GM19395 (cell line): Measurements from ENCODE around the gene OR5D18.
"Not testable (repeated sequence)": the region's sequence is repeated elsewhere in the genome, so short reads cannot be mapped to it uniquely, and the experiment has no call there.

Experiments used
- ATAC-seq: cut with Tn5 transposase; IDR thresholded peaks from one replicate; pipeline ENCODE4 v1.9.1; 2021; ENCODE audit warnings: mild to moderate bottlenecking, moderate library complexity; ENCODE audit not compliant: unreplicated experiment

The OR5D18 gene

DNA sequence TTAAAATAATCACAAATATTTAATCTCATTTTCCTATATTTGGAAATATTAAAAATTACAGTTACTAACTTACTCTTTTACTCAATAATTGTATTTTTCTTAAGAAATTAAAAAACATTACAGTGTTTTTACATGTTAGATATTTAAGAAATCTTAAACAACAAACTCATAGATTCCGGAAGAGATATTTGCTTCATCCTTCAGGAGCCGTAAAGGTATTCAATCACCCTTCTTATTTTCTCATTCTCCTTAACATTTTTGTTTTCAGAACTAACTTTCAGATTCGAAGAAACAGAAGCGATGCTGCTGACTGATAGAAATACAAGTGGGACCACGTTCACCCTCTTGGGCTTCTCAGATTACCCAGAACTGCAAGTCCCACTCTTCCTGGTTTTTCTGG is at the start of gene OR5D18:
Gene OR5D18, plus strand, starts transcription at position 301 of the 400 bp plus-strand sequence. Its CDS starts 0 bp downstream, at position 301.
- no peak for ATAC-seq

DNA sequence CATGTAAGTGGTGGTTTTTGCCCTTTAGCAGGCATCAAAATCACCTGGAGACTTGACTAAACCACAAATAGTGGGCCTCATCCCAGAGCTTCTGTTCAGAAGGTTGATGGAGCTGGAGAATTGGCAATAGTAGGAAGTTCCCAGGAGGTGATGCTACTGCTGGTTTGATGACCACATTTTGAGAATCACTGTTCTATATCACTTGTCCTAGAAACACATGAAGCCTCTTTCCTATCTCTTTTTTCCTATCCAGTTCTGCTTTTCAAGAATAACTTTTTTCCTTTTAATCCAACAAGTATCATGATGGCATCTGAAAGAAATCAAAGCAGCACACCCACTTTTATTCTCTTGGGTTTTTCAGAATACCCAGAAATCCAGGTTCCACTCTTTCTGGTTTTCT is 46.3 kb upstream of the OR5D18 start, which contains the start of gene OR5D13:
Gene OR5D13, plus strand, starts transcription at position 301 of the 400 bp plus-strand sequence. Its CDS starts 0 bp downstream, at position 301.
- ATAC-seq = no peak

DNA sequence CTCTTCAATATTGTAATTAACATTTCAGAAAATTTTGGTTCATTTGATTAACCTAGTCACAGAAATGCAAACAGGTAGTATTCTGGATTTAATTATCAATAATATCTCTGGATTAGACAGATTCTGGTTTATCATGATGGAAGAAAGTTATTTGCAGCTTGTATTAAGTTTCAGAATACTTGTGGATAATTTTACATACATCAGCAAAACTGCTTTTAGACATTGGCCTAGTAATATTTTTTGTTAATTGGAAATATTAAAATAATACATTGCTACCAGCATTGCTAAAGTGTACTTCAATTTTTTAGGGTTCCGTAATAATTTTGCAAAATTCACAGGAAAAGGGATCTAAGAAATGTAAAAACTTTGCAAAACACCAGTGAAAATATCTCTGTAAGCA is 27.8 kb upstream of the OR5D18 start:
- no peak for ATAC-seq

DNA sequence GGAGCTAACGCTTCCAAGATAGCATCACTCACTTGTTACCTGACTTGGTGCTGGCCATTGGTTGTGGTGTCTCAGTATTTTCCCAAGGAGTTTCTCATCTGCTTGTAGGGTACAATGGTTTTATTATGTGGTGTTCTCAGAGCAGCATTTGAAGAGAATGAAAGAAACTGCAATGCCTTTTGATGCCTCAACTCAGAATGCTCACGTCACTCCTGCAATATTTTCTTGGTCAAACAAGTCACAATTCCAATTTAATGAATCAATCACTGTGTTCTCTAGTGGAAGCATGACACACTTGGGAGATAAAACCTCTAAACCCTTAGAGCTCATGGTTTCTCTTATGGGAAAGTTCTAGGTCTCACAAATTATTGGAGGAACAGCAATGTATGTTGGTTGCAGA is 26.1 kb upstream of the OR5D18 start:
- ATAC-seq = no peak

DNA sequence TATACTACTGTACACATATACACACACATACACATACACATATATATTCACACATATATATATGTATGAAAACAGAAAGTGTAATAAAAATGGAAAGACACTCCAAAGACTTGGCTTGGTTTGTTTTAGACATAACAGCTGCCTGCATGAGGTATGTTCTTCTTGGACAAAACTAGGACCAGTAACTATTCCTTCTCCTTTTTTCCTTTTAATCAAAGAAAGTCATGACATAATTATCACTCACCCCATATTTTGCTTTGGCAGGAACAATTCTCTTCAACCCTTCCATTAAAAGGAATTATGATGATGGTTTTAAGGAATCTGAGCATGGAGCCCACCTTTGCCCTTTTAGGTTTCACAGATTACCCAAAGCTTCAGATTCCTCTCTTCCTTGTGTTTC is 24.2 kb upstream of the OR5D18 start, which contains the start of gene OR5D14:
Gene OR5D14, plus strand, starts transcription at position 301 of the 400 bp plus-strand sequence. Its CDS starts 0 bp downstream, at position 301.
- no peak for ATAC-seq

DNA sequence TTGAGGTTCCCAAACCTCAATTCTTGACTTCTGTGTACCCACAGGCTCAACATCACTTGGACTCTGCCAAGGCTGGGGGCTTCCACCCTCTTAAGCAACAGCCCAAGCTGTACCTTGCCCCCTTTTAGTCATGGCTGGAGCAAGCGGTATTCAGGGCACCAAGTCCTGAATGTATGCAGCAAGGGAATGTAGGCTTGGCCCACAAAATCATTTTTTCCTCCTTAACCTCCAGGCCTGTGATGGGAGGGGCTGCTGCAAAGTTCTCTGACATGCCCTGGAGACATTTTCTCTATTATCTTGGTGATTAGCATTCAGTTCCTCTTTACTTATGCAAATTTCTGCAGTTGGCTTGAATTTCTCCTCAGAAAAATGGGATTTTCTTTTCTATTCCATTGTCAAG is 13.2 kb upstream of the OR5D18 start:
- no peak for ATAC-seq

DNA sequence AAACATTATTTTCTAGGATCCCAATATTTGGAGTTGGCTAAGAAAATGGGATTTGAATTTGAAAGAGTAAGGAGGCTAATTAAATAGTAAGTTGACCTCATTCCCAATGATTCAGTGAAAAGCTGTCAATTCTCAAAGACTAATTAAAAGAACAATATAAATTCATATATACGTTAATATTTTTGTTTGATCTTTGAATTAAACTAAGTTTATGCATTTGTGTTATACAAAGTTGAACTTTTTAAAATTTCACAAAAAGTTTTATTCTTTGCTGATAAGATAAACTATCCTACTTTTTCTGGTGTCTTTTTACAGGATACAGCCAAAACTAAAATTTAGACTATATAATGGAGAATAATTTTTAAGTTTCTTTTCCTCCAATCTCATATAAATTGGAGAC is 8.4 kb upstream of the OR5D18 start, which contains the start of gene OR5L1:
Gene OR5L1, plus strand, starts transcription at position 301 of the 400 bp plus-strand sequence. CDS start 100 bp downstream, outside the sequence.
- no peak for ATAC-seq

DNA sequence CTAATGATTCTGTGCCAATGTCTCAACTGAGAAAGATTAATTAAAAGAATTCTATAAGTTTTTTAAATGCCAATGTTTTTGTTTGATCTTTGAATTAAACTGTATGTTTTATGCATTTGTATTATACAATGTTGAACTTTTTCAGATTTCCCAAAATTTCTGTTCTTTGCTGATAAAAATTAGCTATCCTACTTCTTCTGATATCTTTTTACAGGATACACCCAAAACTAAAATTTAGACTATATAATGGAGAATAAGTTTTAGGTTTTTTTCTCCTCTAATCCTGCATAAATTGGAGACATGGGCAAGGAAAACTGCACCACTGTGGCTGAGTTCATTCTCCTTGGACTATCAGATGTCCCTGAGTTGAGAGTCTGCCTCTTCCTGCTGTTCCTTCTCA is 7.5 kb downstream of the OR5D18 start, which contains the start of gene OR5L2:
Gene OR5L2, plus strand, starts transcription at position 301 of the 400 bp plus-strand sequence. Its CDS starts 0 bp downstream, at position 301.
- ATAC-seq = no peak

DNA sequence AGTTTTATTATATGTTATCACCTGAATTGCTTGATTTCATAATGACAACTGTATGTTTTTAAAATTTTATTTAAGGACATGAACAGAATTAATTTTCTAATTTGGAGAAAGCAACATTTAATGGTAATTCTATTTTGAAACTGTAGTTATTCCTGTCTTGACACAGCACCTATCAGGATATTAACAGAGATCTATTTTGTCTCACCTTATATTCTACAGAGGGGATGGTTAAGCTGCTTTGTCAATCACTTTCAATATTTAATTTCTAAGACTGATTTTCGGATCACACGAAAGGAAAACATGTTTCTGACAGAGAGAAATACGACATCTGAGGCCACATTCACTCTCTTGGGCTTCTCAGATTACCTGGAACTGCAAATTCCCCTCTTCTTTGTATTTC is 19.0 kb downstream of the OR5D18 start, which contains the start of gene OR5D16:
Gene OR5D16, plus strand, starts transcription at position 301 of the 400 bp plus-strand sequence. Its CDS starts 0 bp downstream, at position 301.
- ATAC-seq = no peak

DNA sequence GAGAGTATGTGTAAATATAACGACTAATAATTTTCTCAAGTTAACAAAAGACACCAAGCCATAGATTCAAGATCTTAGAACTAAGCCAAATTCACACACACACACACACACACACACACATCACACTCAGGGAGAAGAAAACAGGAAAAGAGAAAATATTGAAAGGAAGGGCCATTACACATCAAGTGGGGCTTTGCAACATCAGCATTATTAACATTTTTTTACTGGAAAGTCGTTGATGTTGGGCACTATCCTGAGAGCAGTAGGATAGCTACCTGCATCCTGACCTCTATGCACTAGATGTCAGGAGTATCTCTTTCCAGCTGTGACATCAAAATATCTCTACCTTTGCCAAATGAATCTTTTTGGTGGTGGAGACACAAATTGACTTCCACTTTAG is 28.0 kb downstream of the OR5D18 start:
- no peak for ATAC-seq

DNA sequence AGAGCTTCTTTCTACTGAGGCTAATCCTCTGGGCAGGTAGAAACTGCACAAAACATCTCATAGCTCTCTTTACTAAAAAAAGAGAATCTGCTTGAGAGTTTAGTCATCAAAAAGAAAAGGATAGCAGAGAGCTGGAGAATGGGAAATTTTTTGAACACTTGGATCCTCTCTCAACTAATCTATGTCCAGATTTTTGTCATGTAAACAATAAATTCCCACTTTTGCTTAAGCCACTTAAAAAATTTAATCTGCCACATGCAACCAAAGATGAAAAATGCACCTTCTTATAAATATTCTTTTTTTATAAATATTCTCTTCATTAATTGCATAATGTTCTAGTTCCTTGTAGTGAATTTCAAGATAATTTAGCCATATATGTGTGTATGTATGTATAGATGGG is 29.6 kb downstream of the OR5D18 start:
- no peak for ATAC-seq

DNA sequence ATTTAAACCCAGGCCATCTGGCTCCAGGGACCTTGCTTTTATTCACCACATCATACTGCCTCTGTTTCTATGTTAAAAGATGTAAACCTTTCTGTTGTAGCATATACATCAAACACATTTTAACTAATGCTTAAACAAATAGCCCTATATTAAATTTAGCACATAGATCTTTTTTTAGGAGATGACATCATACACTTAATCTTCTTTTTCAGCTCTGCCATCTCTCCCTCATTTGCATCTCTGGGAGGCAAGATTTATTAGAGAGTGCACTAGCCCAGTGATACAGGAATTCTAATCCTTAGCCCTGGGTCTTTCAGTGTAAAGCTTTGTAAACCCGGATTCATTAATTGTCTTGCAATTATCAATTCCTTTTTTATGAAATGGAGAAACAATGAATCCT is 32.7 kb downstream of the OR5D18 start:
- no peak for ATAC-seq

DNA sequence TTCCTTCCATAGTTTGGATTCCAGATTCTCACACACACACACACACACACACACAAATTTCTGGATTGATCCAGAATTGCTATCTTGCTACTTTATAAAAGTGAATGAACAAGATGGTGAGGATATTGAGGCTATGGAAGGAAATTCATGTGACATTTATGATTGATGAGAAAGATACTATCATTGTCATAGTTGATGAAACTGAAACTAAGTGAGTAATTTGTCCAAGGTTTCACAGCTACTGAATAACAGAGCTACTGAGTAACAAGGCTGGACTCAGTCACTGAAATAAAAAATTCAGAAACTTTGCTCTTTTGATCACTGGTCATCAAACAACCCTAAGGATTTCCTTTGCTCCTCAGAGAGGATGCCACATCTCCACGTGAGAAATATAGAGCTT is 35.3 kb downstream of the OR5D18 start:
- no peak for ATAC-seq

DNA sequence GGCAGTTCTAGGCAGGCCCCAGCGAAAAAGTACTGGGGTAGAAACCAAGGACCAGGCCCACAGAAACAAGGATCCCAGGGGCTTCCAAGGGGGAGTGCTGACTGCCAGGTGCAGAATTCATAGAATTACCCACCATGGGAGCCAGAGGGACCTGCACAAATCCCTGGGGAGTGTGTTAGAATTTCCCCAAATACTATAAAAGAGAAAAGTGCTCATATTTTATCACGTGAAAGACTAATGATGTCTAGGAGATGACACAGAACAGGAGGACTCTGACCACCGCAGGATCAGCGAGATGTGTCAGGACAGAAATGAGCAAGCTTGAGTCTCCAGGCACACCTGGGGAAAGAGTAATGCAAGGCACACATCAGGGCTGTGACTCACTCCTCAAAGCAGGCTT is 47.9 kb downstream of the OR5D18 start:
- not testable (repeated sequence) for ATAC-seq
